GM21786 (cell line): Measurements from ENCODE around the gene CCKAR.

Experiments used
- ATAC-seq: cut with Tn5 transposase; IDR thresholded peaks from one replicate; pipeline ENCODE4 v1.9.1; 2021; ENCODE audit not compliant: unreplicated experiment

Gene CCKAR

DNA sequence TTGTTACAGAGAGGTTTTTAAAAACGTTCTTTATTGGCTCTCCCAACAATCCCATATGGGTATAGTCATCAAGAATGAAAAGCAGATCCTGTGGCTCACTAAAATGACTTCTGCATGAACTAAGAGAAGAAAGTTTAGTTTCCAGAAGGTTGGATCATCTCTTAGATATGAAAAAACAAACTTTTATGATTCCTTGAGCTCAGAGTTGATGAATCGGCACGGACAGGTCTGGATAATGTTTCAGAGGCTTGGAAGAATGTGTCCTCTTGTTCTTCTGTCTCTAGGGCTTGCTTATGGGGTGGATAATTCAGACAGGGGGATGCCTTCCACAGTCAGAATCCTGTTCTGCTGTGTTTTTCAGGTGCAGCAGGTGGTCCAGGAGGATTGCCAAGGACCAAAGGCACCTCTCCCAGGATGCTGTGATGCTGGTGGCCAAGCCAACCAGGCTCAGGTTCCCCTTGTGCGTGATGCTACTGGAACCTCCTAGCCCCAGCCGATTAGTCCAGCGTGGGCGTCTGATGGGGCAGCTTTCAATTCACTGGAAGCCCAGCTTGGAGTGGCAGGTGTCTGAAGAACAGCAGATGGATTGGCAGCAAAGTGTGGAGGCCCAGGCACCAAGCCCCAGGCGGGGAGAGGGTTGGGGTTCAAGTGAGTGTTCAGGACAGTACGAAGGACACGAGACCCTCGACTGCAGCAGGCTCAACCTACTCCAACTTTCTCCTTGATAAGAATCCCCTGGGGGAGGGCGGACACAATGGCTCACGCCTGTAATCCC, 30.3 kb downstream of the CCKAR start:
- ATAC-seq = no peak

DNA sequence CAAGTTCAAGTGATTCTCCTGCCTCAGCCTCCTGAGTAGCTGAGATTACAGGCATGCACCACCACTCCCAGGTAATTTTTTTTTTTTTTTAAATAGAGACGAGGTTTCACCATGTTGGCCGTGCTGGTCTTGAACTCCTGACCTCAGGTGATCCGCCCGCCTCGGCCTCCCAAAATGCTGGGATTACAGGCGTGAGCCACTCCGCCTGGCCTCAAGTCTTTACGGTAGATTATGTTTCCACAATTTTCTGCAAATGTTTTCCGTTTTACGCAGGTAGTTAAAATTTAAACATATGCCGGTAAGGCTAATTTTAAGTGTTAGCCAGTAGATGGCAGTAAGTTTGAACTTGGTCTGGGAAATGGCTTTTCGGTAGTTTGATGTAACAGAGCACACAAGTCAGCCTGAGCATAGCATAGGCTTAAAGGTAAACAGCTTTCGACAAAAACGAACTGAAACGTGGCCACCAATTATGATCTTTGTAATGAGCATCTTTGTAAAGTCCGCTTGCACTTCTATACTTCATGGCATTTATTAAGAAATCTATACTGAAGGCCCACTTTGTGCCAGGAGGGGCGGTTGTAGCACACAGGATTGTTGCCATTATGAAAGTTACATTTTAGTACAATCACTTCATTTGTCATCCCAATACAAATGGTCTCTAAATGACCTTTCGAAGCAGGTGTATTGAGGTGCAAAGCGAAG, 31.1 kb downstream of the CCKAR start:
- ATAC-seq = peak; percentile 52

DNA sequence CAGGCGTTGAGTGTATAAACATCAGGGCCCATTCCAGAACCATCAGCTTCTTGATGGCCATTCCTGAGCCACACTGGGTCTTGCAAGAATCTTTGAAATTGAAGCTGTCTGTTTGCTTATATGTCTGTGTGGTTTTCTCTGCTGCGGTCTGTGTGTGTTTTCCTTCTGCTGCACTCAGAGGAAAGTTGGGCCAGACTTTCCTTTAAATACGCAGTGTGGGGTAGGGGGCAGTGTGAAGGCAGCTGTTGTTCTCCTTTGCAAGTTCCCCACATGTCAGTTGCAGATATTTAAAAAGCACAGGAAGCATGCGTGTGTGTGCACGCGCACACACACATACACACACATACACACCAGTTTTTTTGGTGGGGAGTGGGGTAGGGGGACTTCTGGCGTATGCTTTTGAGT, 32.1 kb downstream of the CCKAR start:
- ATAC-seq = no peak

DNA sequence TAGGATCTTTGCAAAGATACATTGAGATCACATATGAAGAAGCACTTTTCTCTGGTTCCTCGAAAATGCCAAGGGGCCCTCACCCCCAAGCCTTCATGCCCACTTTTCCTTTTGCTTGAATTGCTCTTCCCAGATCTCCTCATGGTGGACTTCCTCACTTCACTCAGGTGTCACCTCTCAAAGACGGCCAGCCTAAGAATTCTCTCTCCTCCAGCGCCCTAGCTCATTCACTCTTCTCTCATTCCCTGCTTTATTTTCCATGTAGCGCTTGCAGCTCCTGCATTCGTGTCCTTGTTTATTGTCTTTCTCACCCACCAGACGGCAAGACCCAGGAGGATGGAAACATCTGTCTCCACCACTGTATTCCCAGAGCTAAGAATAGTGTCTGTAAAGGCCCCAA, 32.9 kb downstream of the CCKAR start:
- ATAC-seq = no peak

DNA sequence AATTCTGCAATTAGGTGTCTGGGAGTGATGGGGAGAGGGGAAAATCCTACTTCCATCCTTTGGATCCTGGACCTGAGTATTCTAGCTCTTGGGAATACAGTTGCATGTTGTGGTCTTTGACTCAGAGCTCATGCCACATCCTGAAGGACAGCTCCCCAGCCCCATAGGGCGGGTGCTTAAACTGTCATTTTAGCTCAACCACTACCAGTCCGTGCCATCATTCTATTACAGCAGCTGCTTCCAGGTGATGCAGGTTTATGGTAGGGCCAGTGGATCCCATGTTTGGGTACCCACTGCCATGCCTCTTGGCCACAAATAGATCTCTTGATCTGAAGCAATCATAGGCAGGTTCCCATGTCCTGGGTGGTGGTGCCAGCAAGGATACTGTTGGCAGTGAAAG, 34.7 kb downstream of the CCKAR start:
- no peak for ATAC-seq

DNA sequence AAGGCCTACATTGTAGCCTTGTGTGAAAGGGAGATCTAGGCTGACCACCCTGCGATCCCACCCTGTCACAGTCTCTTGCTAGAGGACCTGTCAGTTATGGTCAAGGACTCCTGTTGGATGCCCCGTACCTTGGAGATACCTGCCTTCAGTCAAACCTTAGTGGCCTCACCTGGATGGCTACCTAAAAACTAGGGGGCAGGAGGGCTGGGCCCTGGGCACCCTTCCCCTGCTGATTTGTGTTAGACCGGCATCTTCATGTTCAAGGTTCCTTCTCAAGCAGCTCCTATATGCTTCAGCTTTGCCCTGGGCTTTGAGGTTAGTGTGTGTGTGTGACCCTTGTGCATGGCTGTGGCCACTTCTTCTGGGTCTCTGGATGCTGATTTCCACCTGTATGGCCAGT, 35.3 kb downstream of the CCKAR start:
- no peak for ATAC-seq

DNA sequence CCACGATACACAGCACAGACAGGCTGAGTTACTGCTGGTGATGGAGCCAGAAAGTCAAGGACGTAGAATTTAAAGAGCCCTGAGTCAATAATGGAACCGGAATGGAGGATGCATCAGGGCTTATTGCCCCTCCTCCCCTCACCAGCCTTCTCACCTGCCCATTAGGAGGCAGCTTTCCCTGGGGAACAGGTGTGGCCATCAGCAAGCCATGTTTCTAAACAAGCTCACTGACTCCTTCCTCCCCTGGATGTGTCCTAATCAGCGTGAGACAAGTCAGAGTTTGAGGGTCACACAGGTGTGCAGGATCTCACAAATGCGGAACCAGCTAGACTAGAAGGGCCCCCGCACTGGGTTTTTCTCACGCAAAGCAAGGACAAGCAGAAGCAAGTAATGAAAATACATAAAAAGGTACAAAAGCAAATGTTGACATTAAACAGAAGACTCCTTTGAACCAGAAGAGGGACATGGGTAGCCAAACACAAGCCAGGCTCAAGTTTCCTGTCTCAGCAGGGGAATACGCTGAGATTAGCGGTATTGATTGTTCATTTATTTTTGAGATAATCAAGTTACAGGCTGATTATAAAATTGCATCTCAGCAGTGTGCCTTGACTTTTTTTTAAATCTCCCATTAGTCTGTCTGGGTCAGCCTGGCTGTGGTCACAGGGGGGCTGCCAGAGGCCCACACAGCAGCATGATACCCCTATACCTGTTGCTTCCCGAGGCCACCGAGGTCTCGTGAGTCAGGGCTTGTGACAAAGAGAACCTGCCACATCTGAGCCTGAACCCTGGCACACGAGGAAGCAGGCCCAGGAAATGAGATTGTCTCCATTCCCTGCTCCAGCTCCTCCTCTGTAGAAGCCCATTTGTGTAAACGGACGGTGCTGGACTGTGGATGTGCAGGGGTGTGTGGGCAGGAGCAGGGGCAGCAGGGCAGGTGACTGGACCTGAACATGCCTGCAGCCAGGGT, 37.4 kb downstream of the CCKAR start:
- no peak for ATAC-seq

DNA sequence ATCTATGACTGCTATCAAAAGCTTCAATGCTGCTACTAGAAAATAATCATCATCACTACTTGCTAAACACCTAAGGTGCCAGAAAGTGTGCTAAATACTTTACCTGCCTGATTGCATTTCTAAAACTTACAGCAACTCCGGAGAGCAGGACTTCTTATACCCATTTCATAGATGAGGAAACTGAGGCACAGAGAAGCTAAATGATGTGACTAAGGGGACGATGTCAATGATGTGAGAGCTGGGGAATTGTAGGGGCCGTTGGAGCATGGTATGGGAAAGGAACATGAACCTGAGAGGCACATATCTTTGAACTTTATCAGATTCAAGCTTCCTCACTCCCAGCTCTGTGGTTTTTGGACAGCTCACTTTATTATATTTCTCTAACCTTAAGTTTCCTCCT, 38.7 kb downstream of the CCKAR start:
- no peak for ATAC-seq

DNA sequence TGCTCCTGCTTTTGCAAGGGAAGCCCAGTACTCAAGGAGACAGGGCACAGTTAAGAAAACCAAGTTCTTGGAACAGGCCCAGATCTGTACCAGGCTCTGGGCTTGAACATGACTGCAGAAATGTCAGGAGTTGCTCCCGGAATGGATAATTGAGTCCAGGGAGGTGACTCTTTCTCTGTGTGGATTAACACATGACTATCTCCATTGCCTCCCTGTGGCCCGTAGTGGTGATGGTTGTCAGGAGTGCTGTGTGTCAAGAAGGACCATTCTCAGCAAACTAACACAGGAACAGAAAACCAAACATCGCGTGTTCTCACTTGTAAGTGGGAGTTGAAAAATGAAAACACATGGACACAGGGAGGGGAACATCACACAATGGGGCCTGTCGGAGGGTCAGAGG, 39.9 kb downstream of the CCKAR start:
- ATAC-seq = no peak

DNA sequence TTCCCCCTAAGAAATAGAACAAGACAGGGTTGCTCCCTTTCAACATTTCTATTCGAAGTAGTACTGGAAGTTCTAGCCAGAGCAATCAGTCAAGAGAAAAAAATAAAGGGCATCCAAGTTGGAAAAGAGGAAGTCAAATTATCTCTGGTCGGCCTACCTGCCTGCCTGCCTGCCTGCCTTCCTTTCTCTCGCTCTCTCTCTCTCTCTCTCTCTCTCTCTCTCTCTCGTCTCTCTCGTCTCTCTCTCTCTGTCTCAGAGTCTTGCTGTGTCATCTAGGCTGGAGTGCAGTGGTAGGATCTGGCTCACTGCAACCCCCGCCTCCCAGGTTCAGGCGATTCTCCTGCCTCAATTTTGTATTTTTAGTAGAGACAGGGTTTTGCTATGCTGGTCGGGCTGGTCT, 42.9 kb downstream of the CCKAR start:
- no peak for ATAC-seq

DNA sequence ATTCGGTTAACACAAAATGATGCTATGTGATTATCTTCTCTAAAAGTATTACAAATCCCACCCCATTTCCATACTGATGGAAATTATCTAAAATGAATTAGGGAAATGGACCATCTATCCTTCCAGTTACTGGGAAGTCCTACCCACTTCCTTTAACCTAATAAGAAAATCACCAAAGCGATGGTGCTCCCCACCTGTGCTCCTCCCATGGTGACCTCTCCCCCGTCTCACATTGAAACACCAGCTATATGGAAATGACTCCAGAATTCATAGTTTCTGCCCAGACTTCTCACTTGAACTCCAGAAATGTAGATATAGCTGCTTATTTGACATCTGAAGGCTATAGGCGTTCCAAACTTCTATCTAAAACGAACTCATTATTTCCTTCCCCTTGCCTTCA, 48.5 kb downstream of the CCKAR start:
- no peak for ATAC-seq

DNA sequence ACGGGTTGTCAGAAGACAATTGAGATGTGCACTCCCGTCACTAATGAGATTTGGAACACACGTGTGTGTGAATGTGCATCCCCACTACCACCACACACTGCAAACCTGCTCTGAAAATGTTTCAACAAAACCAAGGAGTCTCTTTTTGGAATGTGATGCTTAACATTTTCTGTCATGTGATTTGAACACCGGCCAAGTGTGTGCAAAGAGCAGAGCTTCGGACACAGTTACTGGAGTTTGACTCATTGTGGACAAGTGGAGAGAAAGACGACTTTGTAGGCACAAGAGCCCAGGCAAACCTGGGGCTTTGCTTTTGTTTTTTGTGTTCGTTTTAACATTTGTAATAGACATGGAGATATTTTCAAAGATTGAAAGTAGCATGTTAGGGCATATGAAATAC, 49.2 kb downstream of the CCKAR start:
- ATAC-seq = no peak

DNA sequence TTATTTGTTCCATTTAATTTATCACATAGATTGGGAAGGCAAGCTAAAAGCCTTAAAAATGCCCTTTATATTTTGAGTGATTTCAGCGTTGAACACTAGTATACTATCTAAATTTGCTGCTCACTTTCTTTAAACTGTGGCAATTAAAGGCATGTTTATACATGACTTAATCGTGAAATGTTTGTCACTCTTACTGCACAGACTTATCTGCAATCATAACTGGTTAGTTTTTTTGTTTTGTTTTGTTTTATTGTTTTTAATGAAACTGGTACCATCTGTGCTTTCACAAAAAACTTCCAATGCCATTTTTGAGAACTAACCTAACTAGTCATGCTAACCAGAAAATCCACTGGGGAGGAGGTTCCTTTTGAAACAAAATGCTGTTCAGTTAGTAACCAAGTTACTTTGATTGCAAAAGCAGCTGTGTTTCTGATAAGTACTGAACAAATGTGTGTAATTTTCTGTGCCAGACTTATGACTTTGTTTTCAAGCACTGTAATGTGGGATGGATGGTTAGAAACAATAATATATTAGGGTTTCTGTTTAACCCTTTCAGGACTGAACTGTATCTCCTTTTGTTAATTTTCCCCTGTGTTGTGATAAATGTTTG, 56.1 kb downstream of the CCKAR start:
- no peak for ATAC-seq

DNA sequence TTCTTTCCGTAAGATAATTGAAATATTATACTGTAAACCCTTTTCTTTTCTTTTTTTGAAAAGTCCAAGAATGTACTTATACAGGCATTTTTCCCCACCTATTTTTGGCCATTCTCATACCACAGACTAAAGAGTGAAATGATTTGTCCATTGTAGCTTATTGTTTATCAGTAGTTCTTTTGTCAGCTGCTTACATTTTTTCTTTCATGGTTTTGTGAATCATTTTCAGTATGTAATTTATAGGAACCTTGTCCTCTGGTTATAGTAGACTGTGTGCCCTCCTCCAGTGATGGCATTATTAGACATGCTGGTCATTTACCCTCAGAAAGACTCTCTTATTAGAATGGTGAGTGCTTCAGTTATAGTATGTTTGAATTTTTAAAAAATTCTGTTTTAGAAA, 56.7 kb downstream of the CCKAR start:
- ATAC-seq = no peak

DNA sequence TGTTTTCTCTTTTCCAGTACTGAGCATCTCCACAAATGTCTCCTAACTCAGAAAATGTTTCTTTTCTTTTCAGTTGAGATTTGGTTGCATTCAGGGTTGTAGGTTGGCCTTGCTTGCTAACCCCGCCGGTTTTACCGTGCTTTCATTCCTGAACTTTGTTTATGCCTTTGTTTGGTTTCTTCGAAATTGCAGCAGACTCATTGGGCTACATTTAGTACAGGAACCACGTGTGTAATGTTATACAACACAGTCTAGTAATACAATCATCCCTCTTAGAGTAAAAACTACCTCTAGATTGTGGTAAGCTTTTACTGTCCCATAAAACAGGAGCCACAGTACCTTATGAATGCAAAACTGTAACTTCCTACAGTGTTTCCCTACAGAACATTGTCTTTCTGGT, 57.9 kb downstream of the CCKAR start:
- no peak for ATAC-seq

DNA sequence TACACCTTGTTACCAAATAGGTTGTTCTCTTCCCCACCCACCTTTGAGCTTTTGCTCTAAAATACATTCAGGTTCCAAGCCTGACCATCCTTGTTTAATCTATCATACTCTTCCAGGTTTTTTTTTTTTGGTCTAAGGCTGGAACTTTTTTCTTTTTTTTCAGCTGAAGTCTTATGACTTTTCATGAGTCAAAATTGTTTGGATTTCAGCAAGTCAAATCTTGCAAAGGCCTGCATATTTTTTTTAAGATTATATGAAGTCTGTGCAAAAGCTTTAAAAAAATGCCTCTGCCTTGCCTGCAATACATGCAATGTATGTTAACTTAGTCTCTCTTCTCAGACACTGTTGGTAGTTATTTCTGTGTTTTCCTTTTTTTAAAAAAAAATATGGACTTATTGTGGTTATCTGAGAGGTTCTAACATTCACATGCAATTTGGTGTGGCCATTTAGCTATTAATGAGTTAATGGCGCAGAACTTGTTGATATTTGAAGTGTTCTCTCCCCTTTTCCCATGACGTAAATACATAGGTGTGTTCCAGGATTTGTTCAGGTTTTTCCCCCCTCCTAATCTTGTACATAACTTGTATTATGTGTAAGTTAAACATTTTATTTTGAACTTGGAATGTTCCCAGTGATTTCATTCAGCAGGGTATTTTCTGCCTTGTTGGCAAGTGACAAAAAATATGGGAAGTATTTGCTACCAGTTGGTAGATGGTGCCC, 58.7 kb downstream of the CCKAR start:
- no peak for ATAC-seq
